Activated CD4-positive, CD25-positive, alpha-beta regulatory T cell treated with anti-CD3 and anti-CD28 coated beads, Interleukin-2, amount 50 U/mL, for 24 hours (primary cell): ENCODE data around the gene SLC38A9.

Source experiments
- ATAC-seq, 2 donors: fragments of 150-1000 bp; cut with Tn5 transposase; one replicate each; pipeline ENCODE4 v1.10.0; 2021; ENCODE audit warnings: mild to moderate bottlenecking in 1 of 2, moderate library complexity in 1 of 2

SLC38A9 gene

GRCh38 chr5:55649963-55650362, 62.2 kb downstream of the SLC38A9 start:
- peak in 1 of 2 donors; percentile 21 for ATAC-seq

GRCh38 chr5:55645304-55645703, 66.8 kb downstream of the SLC38A9 start:
- ATAC-seq = no peak

GRCh38 chr5:55638455-55638854, 73.7 kb downstream of the SLC38A9 start:
- ATAC-seq = no peak

- ATAC-seq = no peak
These were observed 74.1 kb downstream of the SLC38A9 start for GRCh38 chr5:55638051-55638450.

GRCh38 chr5:55636683-55637082, 75.4 kb downstream of the SLC38A9 start:
- ATAC-seq = no peak

- ATAC-seq = no peak
These were observed 75.9 kb downstream of the SLC38A9 start for GRCh38 chr5:55636177-55636576.

- ATAC-seq = no peak
These were observed 77.3 kb downstream of the SLC38A9 start for GRCh38 chr5:55634866-55635265.

- ATAC-seq = no peak
These were observed 77.8 kb downstream of the SLC38A9 start for GRCh38 chr5:55634209-55634805.

- no peak for ATAC-seq
These were observed 78.4 kb downstream of the SLC38A9 start for GRCh38 chr5:55633574-55634208.

GRCh38 chr5:55629815-55630214, 82.3 kb downstream of the SLC38A9 start:
- no peak for ATAC-seq

- ATAC-seq = no peak
These were observed 85.3 kb downstream of the SLC38A9 start for GRCh38 chr5:55626790-55627189.

GRCh38 chr5:55625913-55626312, 86.2 kb downstream of the SLC38A9 start:
- no peak for ATAC-seq

GRCh38 chr5:55625589-55625909, 86.6 kb downstream of the SLC38A9 start:
- no peak for ATAC-seq

- no peak for ATAC-seq
These were observed 87.1 kb downstream of the SLC38A9 start for GRCh38 chr5:55624841-55625588.

GRCh38 chr5:55623789-55624188, 88.3 kb downstream of the SLC38A9 start:
- ATAC-seq = no peak

GRCh38 chr5:55622460-55622859, 89.7 kb downstream of the SLC38A9 start:
- no peak for ATAC-seq

- no peak for ATAC-seq
These were observed 90.9 kb downstream of the SLC38A9 start for GRCh38 chr5:55621229-55621628.

GRCh38 chr5:55620766-55621160, 91.4 kb downstream of the SLC38A9 start:
- no peak for ATAC-seq

- no peak for ATAC-seq
These were observed 91.9 kb downstream of the SLC38A9 start for GRCh38 chr5:55620009-55620765.

GRCh38 chr5:55618318-55618717, 93.8 kb downstream of the SLC38A9 start:
- ATAC-seq = no peak

GRCh38 chr5:55613112-55613868, 98.8 kb downstream of the SLC38A9 start:
- ATAC-seq = no peak

GRCh38 chr5:55610542-55610941, 101.6 kb downstream of the SLC38A9 start:
- ATAC-seq = no peak

- no peak for ATAC-seq
These were observed 102.7 kb downstream of the SLC38A9 start for GRCh38 chr5:55609413-55609812.
